Fibroblast of lung (primary cell): ENCODE results near the gene NOS1AP. TPM values are rescaled to one million over a fixed set of nuclear protein-coding genes. Genes with fewer than 3 reads are reported as not detected.

ENCODE experiments used
- DNase-seq, 2 donors: peaks; one replicate each; pipeline versions ENCODE4 v3.0.0 to v3.0.0-alpha.2; 2010; ENCODE audit warnings: low read depth in 2 of 2
- H2AFZ ChIP-seq: 2 replicates; pipeline ENCODE4 v1.5.1; 2012; ENCODE audit warnings: low read length, control low read depth, inconsistent platforms
- H3K27ac ChIP-seq: 2 replicates; pipeline ENCODE4 v1.5.1; 2011; ENCODE audit warnings: low read length, control low read depth; ENCODE audit not compliant: insufficient read depth
- H3K27me3 ChIP-seq: 2 replicates; pipeline ENCODE4 v1.5.1; 2011; ENCODE audit warnings: mild to moderate bottlenecking, low read length; ENCODE audit not compliant: control insufficient read depth, insufficient read depth
- H3K36me3 ChIP-seq: 2 replicates; pipeline ENCODE4 v1.5.1; 2011; ENCODE audit warnings: low read length; ENCODE audit not compliant: control insufficient read depth, insufficient read depth
- H3K4me1 ChIP-seq: 2 replicates; pipeline ENCODE4 v1.5.1; 2011; ENCODE audit warnings: low read length; ENCODE audit not compliant: control insufficient read depth, insufficient read depth; ENCODE audit errors: extremely low read depth
- H3K4me2 ChIP-seq: 2 replicates; pipeline ENCODE4 v1.5.1; 2011; ENCODE audit warnings: low read length, control low read depth; ENCODE audit not compliant: insufficient read depth; ENCODE audit errors: extremely low read depth
- H3K4me3 ChIP-seq, 4 experiments: fragments of 200-600 bp in 1 of 4; sonication (generic) in 1 of 4; replicated peaks in 1 of 4; 2 replicates each; pipeline ENCODE4 v1.5.1; 2011 to 2016; ENCODE audit warnings: low read length in 4 of 4, low read depth in 3 of 4, mild to moderate bottlenecking in 3 of 4, control low read depth in 2 of 4, inconsistent platforms in 1 of 4, mixed read lengths in 1 of 4; ENCODE audit not compliant: insufficient read depth in 1 of 4; ENCODE audit errors: control extremely low read depth in 1 of 4
- H3K79me2 ChIP-seq: 2 replicates; pipeline ENCODE4 v1.5.1; 2012; ENCODE audit warnings: mild to moderate bottlenecking, low read length, inconsistent platforms; ENCODE audit not compliant: control insufficient read depth, insufficient read depth
- H3K9ac ChIP-seq: 2 replicates; pipeline ENCODE4 v1.5.1; 2011; ENCODE audit warnings: mild to moderate bottlenecking, low read length, control low read depth; ENCODE audit not compliant: insufficient read depth
- H3K9me3 ChIP-seq: 2 replicates; pipeline ENCODE4 v1.5.1; 2012; ENCODE audit warnings: low read depth, low read length; ENCODE audit not compliant: control insufficient read depth, insufficient read depth
- H4K20me1 ChIP-seq: 2 replicates; pipeline ENCODE4 v1.5.1; 2011; ENCODE audit warnings: low read length; ENCODE audit not compliant: control insufficient read depth, insufficient read depth; ENCODE audit errors: extremely low read depth
- CTCF ChIP-seq, 2 donors: IDR thresholded peaks in 1 of 2; conservative IDR thresholded peaks in 1 of 2; 1 replicate in 1 of 2; 2 replicates in 1 of 2; pipeline ENCODE4 v1.5.1; 2011 to 2012; ENCODE audit warnings: low read length in 2 of 2, control low read depth in 1 of 2, inconsistent platforms in 1 of 2, low read depth in 1 of 2, mild to moderate bottlenecking in 1 of 2
- EZH2 ChIP-seq: IDR thresholded peaks from 2 replicates; pipeline ENCODE4 v1.5.1; 2012; ENCODE audit warnings: low read length, control low read depth, mild to moderate bottlenecking; ENCODE audit errors: missing control alignments
- polyA plus RNA-seq, 2 donors: library from polyadenylated mRNA; depleted of rRNA in 1 of 2; stranded (reverse) in 1 of 2; unstranded in 1 of 2; fragments of >200 nt; gene quantifications; 2 replicates each; pipeline ENCODE4 v1.2.1, GENCODE V29; 2011 to 2012; ENCODE audit warnings: missing spikeins in 1 of 2
- total RNA-seq: library from RNA; depleted of rRNA; stranded (reverse); fragments of >200 nt; gene quantifications from 2 replicates; pipeline ENCODE4 v1.2.1, GENCODE V29; 2014

Gene NOS1AP
- total and polyA plus RNA-seq, 2 donors (not counting 1 experiment from before 2014, with no cell fraction given), result 0.14 to 0.17 TPM

DNA sequence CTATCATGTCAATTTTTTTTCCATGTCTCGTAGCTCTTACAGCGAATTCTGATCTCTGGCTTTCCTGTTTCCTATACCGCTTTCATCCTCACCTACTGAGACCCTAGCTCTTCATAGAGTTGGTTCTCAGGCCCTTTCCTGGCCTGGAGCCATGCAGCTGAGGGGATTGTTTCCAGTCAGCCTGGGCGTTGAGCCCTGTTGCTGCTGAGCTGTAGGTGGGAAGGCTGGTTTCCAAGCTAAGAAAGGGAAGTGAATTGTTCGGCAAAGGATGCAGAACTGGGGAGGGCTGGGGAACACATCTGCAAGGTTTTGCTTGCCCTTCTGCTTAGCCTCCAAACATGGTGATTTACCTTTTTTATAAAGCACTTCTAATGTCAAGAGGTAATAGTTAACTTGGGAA is 265.6 kb downstream of the NOS1AP start:
- Histone ChIP-seq H3K4me1 (no peaks in the 10 kb centered on the region), H3K4me3 (no peak overlapping the region), H2AFZ (no peak overlapping the region), H3K27me3 (peaks cover 19% of the 10 kb centered on the region), H3K36me3 (no peaks in the 10 kb centered on the region), H3K9ac (no peak overlapping the region), H3K9me3 (no peaks in the 10 kb centered on the region), H3K27ac (no peak overlapping the region), H3K4me2 (no peak overlapping the region), H4K20me1 (no peaks in the 10 kb centered on the region), H3K79me2 (no peaks in the 10 kb centered on the region)
- TF ChIP-seq CTCF (conservative IDR thresholded peaks at IDR 0.05 in 1 of 2, IDR thresholded peaks at IDR 0.05 in 1 of 2; ENCODE audit: low read depth in 1 of 2, low read length in 2 of 2), result no peak
- no peak for TF ChIP-seq EZH2
- peak in 1 of 2 donors; percentile 32 for DNase-seq

DNA sequence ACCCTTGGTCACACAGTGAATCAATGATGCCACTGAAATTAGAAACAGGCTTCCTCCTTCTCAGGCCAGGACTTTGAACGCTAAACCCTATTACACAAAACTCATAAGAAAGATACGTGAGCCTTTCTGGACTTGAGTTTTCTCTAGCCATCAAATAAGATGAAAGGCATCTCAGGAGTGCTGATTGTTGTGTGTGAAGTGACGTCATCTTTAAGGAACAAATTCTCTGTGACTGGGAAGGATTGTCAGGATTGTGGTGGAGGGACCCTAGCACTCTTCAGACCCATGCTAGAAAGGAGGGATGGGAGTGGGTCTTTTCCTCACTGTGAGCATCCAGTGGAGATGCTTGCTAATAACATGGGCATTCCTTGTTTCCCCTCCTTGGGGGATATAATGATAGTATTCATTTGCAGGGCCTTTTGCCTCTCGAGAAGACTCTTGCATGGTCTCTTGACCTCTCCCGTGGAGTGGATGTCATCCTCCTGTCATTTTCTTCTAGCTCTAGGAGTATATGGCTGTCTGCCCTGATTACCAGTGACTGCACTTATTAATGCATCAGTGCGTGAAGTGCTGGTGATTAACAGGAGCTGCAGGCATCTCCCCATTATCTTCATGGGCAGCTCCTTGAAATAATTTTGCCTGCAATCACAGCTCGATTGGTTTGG is 267.3 kb downstream of the NOS1AP start:
- no peak for DNase-seq
- TF ChIP-seq CTCF (conservative IDR thresholded peaks at IDR 0.05 in 1 of 2, IDR thresholded peaks at IDR 0.05 in 1 of 2; ENCODE audit: low read depth in 1 of 2, low read length in 2 of 2), result no peak
- TF ChIP-seq EZH2, result no peak

GRCh38 chr1:162342452-162342983 is 273.0 kb downstream of the NOS1AP start:
- H2AFZ ChIP-seq, result no peak overlapping the region
- no peak overlapping the region for H3K4me2 ChIP-seq
- no peak for TF ChIP-seq CTCF (conservative IDR thresholded peaks at IDR 0.05 in 1 of 2, IDR thresholded peaks at IDR 0.05 in 1 of 2; ENCODE audit: low read depth in 1 of 2, low read length in 2 of 2)
- no peak for TF ChIP-seq EZH2
- H4K20me1 ChIP-seq, result no peaks in the 10 kb centered on the region
- no peaks in the 10 kb centered on the region for H3K9me3 ChIP-seq
- no peak for DNase-seq
- no peaks in the 10 kb centered on the region for H3K36me3 ChIP-seq
- H3K27ac ChIP-seq, result no peak overlapping the region
- H3K9ac ChIP-seq, result no peak overlapping the region
- no peak overlapping the region for H3K4me3 ChIP-seq
- no peaks in the 10 kb centered on the region for H3K4me1 ChIP-seq
- peaks cover 10% of the 10 kb centered on the region for H3K27me3 ChIP-seq
- H3K79me2 ChIP-seq, result no peaks in the 10 kb centered on the region

More for the DNA sequence above, 267.3 kb downstream of the NOS1AP start:
- Histone ChIP-seq H4K20me1 (no peaks in the 10 kb centered on the region), H3K4me1 (no peaks in the 10 kb centered on the region), H3K27ac (no peak overlapping the region), H3K9me3 (no peaks in the 10 kb centered on the region), H3K9ac (no peak overlapping the region), H3K79me2 (no peaks in the 10 kb centered on the region), H2AFZ (no peak overlapping the region), H3K4me2 (no peak overlapping the region), H3K27me3 (peaks cover 13% of the 10 kb centered on the region), H3K4me3 (no peak overlapping the region), H3K36me3 (no peaks in the 10 kb centered on the region)
